SU-DHL-6 (cell line): ENCODE measurements around the gene SH3PXD2A.

Source experiments
- H2AFZ ChIP-seq: fragments of 200-600 bp; sonication (generic); 2 replicates; pipeline ENCODE4 v1.6.1; 2014; ENCODE audit warnings: low read depth, mild to moderate bottlenecking, moderate library complexity, mixed read lengths, antibody characterized with exemption, low read length; ENCODE audit not compliant: severe bottlenecking
- H3F3A ChIP-seq: fragments of 200-600 bp; shearing (Covaris generic); 2 replicates; pipeline ENCODE4 v1.6.0; 2016; ENCODE audit warnings: antibody characterized with exemption, mild to moderate bottlenecking; ENCODE audit not compliant: insufficient read depth
- H3K27ac ChIP-seq: fragments of 200-600 bp; sonication (generic); 2 replicates; pipeline ENCODE4 v1.5.1; 2016; ENCODE audit warnings: low read depth, mild to moderate bottlenecking, low read length, moderate library complexity, mixed read lengths
- H3K27me3 ChIP-seq: fragments of 200-600 bp; sonication (generic), shearing (Covaris generic); 2 replicates; pipeline ENCODE4 v1.6.0; 2014; ENCODE audit warnings: mild to moderate bottlenecking, low read length
- H3K36me3 ChIP-seq: fragments of 200-600 bp; sonication (generic); 2 replicates; pipeline ENCODE4 v1.6.1; 2014; ENCODE audit warnings: mild to moderate bottlenecking, low read length, mixed read lengths
- H3K4me2 ChIP-seq: fragments of 300-600, 200-600 bp; shearing (Covaris generic), sonication (generic); 2 replicates; pipeline ENCODE4 v1.6.0; 2014; ENCODE audit warnings: low read length, low read depth, mild to moderate bottlenecking; ENCODE audit not compliant: poor library complexity, severe bottlenecking
- H3K4me3 ChIP-seq: fragments of 200-600 bp; sonication (generic); 2 replicates; pipeline ENCODE4 v1.5.1; 2014; ENCODE audit warnings: antibody characterized with exemption, low read length, mild to moderate bottlenecking, mixed read lengths; ENCODE audit not compliant: insufficient read depth, poor library complexity, severe bottlenecking
- H3K79me2 ChIP-seq: fragments of 200-600 bp; sonication (generic); 2 replicates; pipeline ENCODE4 v1.6.1; 2014; ENCODE audit warnings: mild to moderate bottlenecking, low read length, moderate library complexity; ENCODE audit not compliant: insufficient read depth
- H3K9ac ChIP-seq: fragments of 200-600 bp; sonication (generic); 2 replicates; pipeline ENCODE4 v1.7.0; 2014; ENCODE audit warnings: mild to moderate bottlenecking, low read length
- H3K9me2 ChIP-seq: fragments of 200-600 bp; sonication (generic); replicated peaks from 2 replicates; pipeline ENCODE4 v1.6.1; 2014; ENCODE audit warnings: low read length; ENCODE audit not compliant: insufficient read depth
- H3K9me3 ChIP-seq: fragments of 200-600 bp; sonication (generic); 2 replicates; pipeline ENCODE4 v1.6.1; 2014; ENCODE audit warnings: low read length, mixed read lengths; ENCODE audit not compliant: insufficient read depth
- H4K20me1 ChIP-seq: fragments of 200-600 bp; sonication (generic); 2 replicates; pipeline ENCODE4 v1.6.1; 2014; ENCODE audit warnings: low read depth, mild to moderate bottlenecking, antibody characterized with exemption, low read length, moderate library complexity, mixed read lengths
- CTCF ChIP-seq: fragments of 200-600 bp; sonication (generic); IDR thresholded peaks from one replicate; pipeline ENCODE4 v1.5.1; 2017; ENCODE audit warnings: antibody characterized with exemption, mild to moderate bottlenecking, low read length, moderate library complexity; ENCODE audit not compliant: insufficient read depth, poor library complexity, severe bottlenecking
- EZH2phosphoT487 ChIP-seq: fragments of 200-600 bp; sonication (generic), shearing (Covaris generic); conservative IDR thresholded peaks from 2 replicates; pipeline ENCODE4 v1.6.1; 2018; ENCODE audit warnings: mild to moderate bottlenecking, antibody characterized with exemption, low read length, moderate library complexity, mixed read lengths

SH3PXD2A gene

GRCh38 chr10:103547391-103547946 is 307.9 kb downstream of the SH3PXD2A start:
- H3K4me2 ChIP-seq = no peak overlapping the region
- no peaks in the 10 kb centered on the region for H3K79me2 ChIP-seq
- no peaks in the 10 kb centered on the region for H3K9me2 ChIP-seq
- H3K27me3 ChIP-seq = no peaks in the 10 kb centered on the region
- no peaks in the 10 kb centered on the region for H4K20me1 ChIP-seq
- no peaks in the 10 kb centered on the region for H3F3A ChIP-seq
- H3K4me3 ChIP-seq = no peak overlapping the region
- H3K36me3 ChIP-seq = no peaks in the 10 kb centered on the region
- TF ChIP-seq EZH2phosphoT487 (no peak), CTCF (no peak)
- H3K9me3 ChIP-seq = no peaks in the 10 kb centered on the region
- H3K9ac ChIP-seq = no peak overlapping the region
- H3K27ac ChIP-seq = no peak overlapping the region
- no peak overlapping the region for H2AFZ ChIP-seq

GRCh38 chr10:103546401-103546800 is 309.0 kb downstream of the SH3PXD2A start:
- H3K9ac ChIP-seq = no peak overlapping the region

GRCh38 chr10:103545771-103546281 is 309.6 kb downstream of the SH3PXD2A start:
- Histone ChIP-seq H2AFZ (no peak overlapping the region), H3K9ac (no peak overlapping the region), H3K4me2 (no peak overlapping the region), H3K27me3 (no peaks in the 10 kb centered on the region), H3K4me3 (no peak overlapping the region), H3K27ac (no peak overlapping the region), H3F3A (no peaks in the 10 kb centered on the region), H3K9me3 (no peaks in the 10 kb centered on the region), H3K9me2 (no peaks in the 10 kb centered on the region), H3K36me3 (no peaks in the 10 kb centered on the region), H3K79me2 (no peaks in the 10 kb centered on the region), H4K20me1 (no peaks in the 10 kb centered on the region)
- TF ChIP-seq CTCF (no peak), EZH2phosphoT487 (no peak)

More at GRCh38 chr10:103546401-103546800, 309.0 kb downstream of the SH3PXD2A start:
- Histone ChIP-seq H3K9me2 (no peaks in the 10 kb centered on the region), H3K9me3 (no peaks in the 10 kb centered on the region), H3K27me3 (no peaks in the 10 kb centered on the region), H3K4me2 (no peak overlapping the region), H3F3A (no peaks in the 10 kb centered on the region), H3K36me3 (no peaks in the 10 kb centered on the region), H4K20me1 (no peaks in the 10 kb centered on the region), H2AFZ (no peak overlapping the region), H3K79me2 (no peaks in the 10 kb centered on the region), H3K27ac (no peak overlapping the region), H3K4me3 (no peak overlapping the region)
- TF ChIP-seq EZH2phosphoT487 = no peak
- TF ChIP-seq CTCF = no peak
